H9 (cell line): Measurements from ENCODE around the gene CALR. TPM values are rescaled to one million over a fixed set of nuclear protein-coding genes. Genes with fewer than 3 reads are reported as not detected.

Source experiments
- DNase-seq: peaks from one replicate; pipeline ENCODE4 v3.0.0-alpha.2; 2017
- H2AFZ ChIP-seq: one replicate; pipeline ENCODE4 v1.6.1; 2013; ENCODE audit warnings: mild to moderate bottlenecking, low read length, control low read depth, moderate library complexity
- H2AK5ac ChIP-seq: 2 replicates; pipeline ENCODE4 v1.6.1; 2013; ENCODE audit warnings: low read length, control low read depth, mixed read lengths; ENCODE audit not compliant: insufficient read length
- H2BK120ac ChIP-seq: one replicate; pipeline ENCODE4 v1.6.1; 2013; ENCODE audit warnings: low read depth, mild to moderate bottlenecking, low read length, control low read depth, inconsistent platforms; ENCODE audit not compliant: poor library complexity, severe bottlenecking
- H2BK12ac ChIP-seq: 2 replicates; pipeline ENCODE4 v1.6.1; 2013; ENCODE audit warnings: low read length, control low read depth, mixed read lengths, low read depth; ENCODE audit not compliant: insufficient read length
- H2BK15ac ChIP-seq: 2 replicates; pipeline ENCODE4 v1.6.1; 2013; ENCODE audit warnings: low read depth, low read length, control low read depth
- H2BK20ac ChIP-seq: one replicate; pipeline ENCODE4 v1.6.1; 2013; ENCODE audit warnings: low read depth, mild to moderate bottlenecking, low read length, control low read depth, inconsistent platforms; ENCODE audit not compliant: poor library complexity, severe bottlenecking
- H2BK5ac ChIP-seq: 2 replicates; pipeline ENCODE4 v1.6.1; 2013; ENCODE audit warnings: low read length, control low read depth, mixed read lengths; ENCODE audit not compliant: insufficient read length
- H3K14ac ChIP-seq: 2 replicates; pipeline ENCODE4 v1.6.1; 2013; ENCODE audit warnings: low read length, control low read depth; ENCODE audit not compliant: insufficient read depth
- H3K18ac ChIP-seq: 2 replicates; pipeline ENCODE4 v1.6.1; 2013; ENCODE audit warnings: low read depth, mild to moderate bottlenecking, mixed read lengths, low read length, control low read depth; ENCODE audit not compliant: insufficient read length
- H3K23ac ChIP-seq: 2 replicates; pipeline ENCODE4 v1.6.1; 2013; ENCODE audit warnings: low read length, control low read depth, mixed read lengths, low read depth; ENCODE audit not compliant: insufficient read length
- H3K23me2 ChIP-seq: 2 replicates; pipeline ENCODE4 v1.6.1; 2013; ENCODE audit warnings: low read depth, mild to moderate bottlenecking, mixed read lengths, low read length, control low read depth; ENCODE audit not compliant: insufficient read length, poor library complexity, severe bottlenecking
- H3K27ac ChIP-seq: 2 replicates; pipeline ENCODE4 v1.5.1; 2013; ENCODE audit warnings: low read length, control low read depth, mixed read lengths, low read depth; ENCODE audit not compliant: insufficient read length
- H3K27me3 ChIP-seq: 2 replicates; pipeline ENCODE4 v1.6.1; 2013; ENCODE audit warnings: low read length, control low read depth, inconsistent platforms; ENCODE audit not compliant: insufficient read depth
- H3K4ac ChIP-seq: 2 replicates; pipeline ENCODE4 v1.6.1; 2013; ENCODE audit warnings: low read depth, mild to moderate bottlenecking, control low read depth, inconsistent platforms, low read length, moderate library complexity
- H3K4me1 ChIP-seq: 2 replicates; pipeline ENCODE4 v1.6.1; 2013; ENCODE audit warnings: low read length, control low read depth, inconsistent platforms; ENCODE audit not compliant: insufficient read depth
- H3K4me2 ChIP-seq: 2 replicates; pipeline ENCODE4 v1.6.1; 2013; ENCODE audit warnings: low read length, control low read depth, mixed read lengths; ENCODE audit not compliant: insufficient read length, insufficient read depth
- H3K56ac ChIP-seq: 2 replicates; pipeline ENCODE4 v1.6.1; 2013; ENCODE audit warnings: low read depth, mild to moderate bottlenecking, mixed read lengths, low read length, control low read depth; ENCODE audit not compliant: insufficient read length
- H3K79me1 ChIP-seq: 2 replicates; pipeline ENCODE4 v1.6.1; 2013; ENCODE audit warnings: low read depth, mild to moderate bottlenecking, moderate library complexity, low read length, control low read depth, inconsistent platforms; ENCODE audit not compliant: insufficient read depth, poor library complexity, severe bottlenecking
- H3K79me2 ChIP-seq: 2 replicates; pipeline ENCODE4 v1.6.1; 2013; ENCODE audit warnings: low read length, control low read depth, inconsistent platforms; ENCODE audit not compliant: insufficient read depth
- H3K9ac ChIP-seq: 2 replicates; pipeline ENCODE4 v1.6.1; 2013; ENCODE audit warnings: low read length, control low read depth, mixed read lengths; ENCODE audit not compliant: insufficient read length; ENCODE audit errors: extremely low read depth
- H3K9me3 ChIP-seq: one replicate; pipeline ENCODE4 v1.6.1; 2013; ENCODE audit warnings: low read depth, low read length, inconsistent platforms; ENCODE audit not compliant: control insufficient read depth
- H3T11ph ChIP-seq: one replicate; pipeline ENCODE4 v1.6.1; 2013; ENCODE audit warnings: mild to moderate bottlenecking, low read length, control low read depth, inconsistent platforms
- H4K20me1 ChIP-seq: one replicate; pipeline ENCODE4 v1.6.1; 2013; ENCODE audit not compliant: control insufficient read depth, insufficient read length, insufficient read depth
- H4K5ac ChIP-seq: 2 replicates; pipeline ENCODE4 v1.6.1; 2013; ENCODE audit warnings: low read depth, mild to moderate bottlenecking, mixed read lengths, low read length, control low read depth; ENCODE audit not compliant: insufficient read length
- H4K8ac ChIP-seq: replicated peaks from 2 replicates; pipeline ENCODE4 v1.6.1; 2013; ENCODE audit warnings: low read length, control low read depth, mixed read lengths, low read depth; ENCODE audit not compliant: insufficient read length
- H4K91ac ChIP-seq: 2 replicates; pipeline ENCODE4 v1.6.1; 2013; ENCODE audit warnings: low read depth, mild to moderate bottlenecking, moderate library complexity, mixed read lengths, low read length, control low read depth; ENCODE audit not compliant: insufficient read length
- H3K27ac Mint-ChIP-seq, 3 experiments: 2 replicates in 2 of 3; 3 replicates in 1 of 3; pipeline ENCODE4 v1.8.0; 2020 to 2021; ENCODE audit warnings: mixed read lengths in 3 of 3, mild to moderate bottlenecking in 1 of 3, moderate library complexity in 1 of 3
- H3K27me3 Mint-ChIP-seq: 2 replicates; pipeline ENCODE4 v1.8.0; 2021; ENCODE audit warnings: low read depth, mild to moderate bottlenecking, moderate library complexity, mixed read lengths
- H3K36me3 Mint-ChIP-seq, 3 experiments: 2 replicates in 2 of 3; 3 replicates in 1 of 3; pipeline ENCODE4 v1.8.0; 2020 to 2021; ENCODE audit warnings: low read depth in 3 of 3, mixed read lengths in 3 of 3; ENCODE audit not compliant: insufficient read depth in 1 of 3
- H3K4me1 Mint-ChIP-seq, 2 experiments: 2 replicates each; pipeline ENCODE4 v1.8.0; 2020; ENCODE audit warnings: mixed read lengths in 2 of 2
- H3K4me3 Mint-ChIP-seq, 2 experiments: 2 replicates in 1 of 2; 3 replicates in 1 of 2; pipeline ENCODE4 v1.8.0; 2020 to 2021; ENCODE audit warnings: mild to moderate bottlenecking in 2 of 2, mixed read lengths in 2 of 2, moderate library complexity in 1 of 2
- H3K9me3 Mint-ChIP-seq, 2 experiments: 2 replicates in 1 of 2; 3 replicates in 1 of 2; pipeline ENCODE4 v1.8.0; 2020; ENCODE audit warnings: mild to moderate bottlenecking in 2 of 2, mixed read lengths in 2 of 2, moderate library complexity in 1 of 2
- CTCF ChIP-seq: fragments of 200-600 bp; sonication (generic); conservative IDR thresholded peaks from 3 replicates; pipeline ENCODE4 v1.8.0; 2021; ENCODE audit warnings: antibody characterized with exemption, mild to moderate bottlenecking
- WGBS: extraction: QIAGEN DNeasy Blood & Tissue Kit; methylation state at CpG from one replicate; pipeline ENCODE4 v1.1.7; 2013; ENCODE audit warnings: missing lambda C conversion rate, low lambda C conversion rate, mixed read lengths; ENCODE audit not compliant: insufficient read length; ENCODE audit errors: extremely low coverage; 5-methylcytosine and 5-hydroxymethylcytosine counted together
- total RNA-seq: library from RNA; stranded (reverse); gene quantifications from 2 replicates; pipeline ENCODE4 v1.2.1, GENCODE V29; 2021

The CALR gene
- total RNA-seq, 1 experiment from 2014 or later, result 887 TPM

- Histone ChIP-seq H3K56ac (no peak overlapping the region), H3K4me2 (no peak overlapping the region), H2AFZ (no peak overlapping the region), H2BK15ac (no peak overlapping the region), H3K14ac (no peak overlapping the region), H3K27me3 (peaks cover 47% of the 10 kb centered on the region), H3K27ac (no peak overlapping the region), H4K5ac (no peak overlapping the region), H3K23ac (no peak overlapping the region), H3T11ph (no peak overlapping the region), H2BK120ac (no peak overlapping the region), H4K20me1 (peaks cover 5% of the 10 kb centered on the region), H3K4me1 (no peaks in the 10 kb centered on the region), H3K9me3 (no peaks in the 10 kb centered on the region), H2BK12ac (no peak overlapping the region), H3K79me1 (no peaks in the 10 kb centered on the region), H2AK5ac (no peak overlapping the region), H3K9ac (no peak overlapping the region), H3K4ac (no peak overlapping the region), H4K8ac (no peak overlapping the region), H3K79me2 (no peaks in the 10 kb centered on the region), H2BK20ac (no peak overlapping the region), H4K91ac (no peak overlapping the region), H2BK5ac (no peak overlapping the region), H3K23me2 (peaks cover 4% of the 10 kb centered on the region), H3K18ac (no peak overlapping the region)
- H3K27me3 Mint-ChIP-seq, result peaks cover 71% of the 10 kb centered on the region
- no peak overlapping the region for H3K4me3 Mint-ChIP-seq
- peaks cover 0 to 2% (median 0%) of the 10 kb centered on the region in 3 experiments; a peak in 1 of 7 replicates for H3K36me3 Mint-ChIP-seq
- H3K4me1 Mint-ChIP-seq, result peaks cover 5 to 11% of the 10 kb centered on the region in 2 experiments
- peaks cover 2 to 9% of the 10 kb centered on the region in 2 experiments; a peak in 3 of 5 replicates for H3K9me3 Mint-ChIP-seq
- no CpG with 5 or more reads among the region's 11 CpGs for WGBS
- no peak for DNase-seq
- TF ChIP-seq CTCF, result no peak
- no peak overlapping the region for H3K27ac Mint-ChIP-seq
Measured at GRCh38 chr19:12992729-12993128, 54.3 kb downstream of the CALR start.
